T-helper 1 cell (primary cell): ENCODE measurements around the gene SH2D2A.

Experiments used
- DNase-seq, 5 donors: peaks; one replicate each; pipeline ENCODE4 v3.0.0-alpha.2; 2012 to 2020

SH2D2A gene

DNA sequence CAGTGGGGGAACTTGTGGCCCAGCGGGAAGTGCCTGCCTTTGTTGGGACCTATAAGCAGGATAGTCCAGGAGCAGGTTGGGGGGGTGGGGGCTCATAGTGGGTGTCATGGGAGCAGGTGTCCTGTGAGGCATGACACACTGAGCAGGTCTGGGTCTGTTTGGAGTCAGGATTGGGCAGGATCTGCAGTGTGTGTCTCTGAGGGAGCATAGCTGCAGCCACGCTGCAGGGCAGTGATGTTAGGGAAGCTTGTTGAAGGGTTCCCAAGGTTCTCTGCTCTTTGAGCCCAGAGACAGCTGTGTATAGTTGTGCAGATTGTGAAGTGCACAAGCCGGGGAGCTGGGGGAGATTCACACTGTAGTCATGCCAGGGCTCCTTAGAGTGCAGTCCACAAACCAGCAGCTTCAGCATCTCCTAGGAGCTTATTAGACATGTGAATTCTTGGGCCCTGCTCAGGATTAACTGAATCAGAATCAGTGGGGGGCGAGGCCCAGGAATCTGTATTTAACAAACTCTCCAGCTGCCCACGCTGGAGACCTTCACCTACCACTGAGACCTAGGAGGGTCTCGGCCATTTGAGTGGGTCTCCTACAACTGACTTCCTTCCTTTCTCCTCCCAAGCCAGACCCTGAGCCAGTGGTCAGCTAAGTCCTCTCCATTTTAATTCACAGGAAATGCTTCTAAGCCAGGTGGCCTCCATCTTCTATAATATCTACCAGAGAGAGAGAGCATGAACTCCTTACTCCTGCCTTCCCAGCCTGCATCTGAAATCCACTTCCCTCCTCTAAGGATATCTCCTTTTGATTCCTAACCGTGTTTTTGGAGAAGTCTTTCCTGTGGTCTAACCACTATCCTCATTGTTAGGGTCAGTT lies 31.2 kb upstream of the SH2D2A start:
- DNase-seq = no peak

DNA sequence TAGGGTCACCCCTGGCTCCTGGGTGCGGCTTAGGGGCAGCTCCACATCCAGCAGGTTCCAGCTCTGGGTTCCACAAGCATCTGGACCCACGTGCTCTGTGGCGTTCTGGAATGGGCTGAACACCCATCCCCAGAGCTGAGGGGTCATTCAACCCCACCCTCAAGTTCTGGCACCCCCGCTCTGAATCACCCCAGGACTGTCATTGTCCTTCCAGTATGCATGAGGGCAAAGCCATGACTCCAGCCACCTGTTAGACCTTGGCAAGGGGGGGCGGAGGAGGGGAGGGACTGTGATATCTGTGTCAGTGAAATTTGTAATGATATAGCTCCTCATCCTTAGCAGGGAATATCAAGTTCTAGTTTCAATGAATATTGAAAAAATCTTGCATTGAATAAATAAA lies 30.0 kb upstream of the SH2D2A start:
- no peak for DNase-seq

DNA sequence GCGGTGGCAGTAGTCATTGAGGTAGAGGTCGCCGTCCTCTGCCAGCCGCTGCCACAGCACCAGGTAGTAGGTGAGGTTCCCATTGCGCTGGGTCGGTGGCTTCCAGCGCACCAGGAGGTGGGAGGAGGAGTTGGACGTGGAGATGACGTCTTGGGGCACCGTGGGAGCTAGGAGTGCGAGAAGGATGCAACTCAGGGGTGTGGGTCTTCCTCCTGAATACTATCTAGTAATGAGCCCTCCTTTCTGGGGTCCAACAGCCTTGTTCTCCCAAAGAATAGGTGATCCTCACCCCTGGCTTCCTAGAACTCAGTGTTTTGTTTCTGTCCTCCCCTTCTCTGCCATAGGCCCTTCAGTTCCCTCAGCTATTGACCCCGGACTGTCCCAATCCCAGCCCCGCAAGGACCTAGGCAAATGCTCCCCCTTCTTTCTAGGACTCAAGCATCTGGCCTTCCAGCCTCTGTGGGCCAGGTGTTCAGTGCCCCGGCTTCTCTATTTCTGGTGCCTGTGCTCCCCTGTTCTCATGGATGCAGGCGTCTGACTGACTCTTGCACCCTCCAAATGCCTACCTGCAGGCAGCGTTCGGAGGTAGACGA lies 29.4 kb upstream of the SH2D2A start:
- no peak for DNase-seq

- peak in 2 of 5 donors; percentile 21 to 29 for DNase-seq
Measured at GRCh38 chr1:156845055-156845952, 28.7 kb upstream of the SH2D2A start.

DNA sequence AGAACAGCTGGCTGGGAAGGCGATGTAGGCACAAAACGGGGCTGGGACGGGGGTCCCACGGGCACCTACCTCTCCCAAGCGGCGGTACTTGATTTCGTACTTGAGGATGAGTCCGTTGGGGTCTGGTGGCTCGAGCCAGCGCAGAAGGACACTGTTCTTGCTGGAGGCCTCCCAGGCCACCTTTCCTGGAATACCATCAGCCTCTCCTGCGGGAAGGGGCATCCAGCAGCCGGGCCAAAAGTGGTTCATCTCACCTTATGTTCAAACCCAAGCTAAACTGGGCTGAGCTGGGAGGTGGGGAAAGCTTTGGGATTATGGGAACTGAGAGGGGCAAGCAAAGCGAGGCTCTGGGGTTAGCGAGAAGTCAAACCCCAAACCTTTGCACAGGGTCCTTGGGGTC lies 28.0 kb upstream of the SH2D2A start:
- no peak for DNase-seq

DNA sequence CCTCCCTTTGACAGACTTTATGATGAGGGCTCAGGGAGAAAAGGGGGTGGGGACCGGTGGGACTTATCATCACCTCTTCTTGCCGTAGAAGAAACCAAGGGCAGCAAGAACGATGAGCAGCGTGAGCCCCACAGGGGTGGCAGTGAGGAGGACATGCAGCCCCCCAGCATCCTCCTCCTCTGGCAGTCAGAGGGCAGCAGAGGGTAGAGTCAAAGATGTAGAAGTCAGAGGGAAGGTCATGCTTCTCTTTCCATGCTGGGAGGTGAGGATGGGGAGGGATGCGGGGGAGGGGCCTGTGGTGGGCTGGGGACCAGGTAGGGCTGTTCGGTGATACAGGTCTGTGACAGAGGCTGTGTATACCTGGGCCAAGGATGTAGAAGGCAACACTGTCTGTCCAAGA lies 27.5 kb upstream of the SH2D2A start:
- no peak for DNase-seq

GRCh38 chr1:156842618-156843300 lies 26.1 kb upstream of the SH2D2A start:
- no peak for DNase-seq

GRCh38 chr1:156841295-156841855 lies 24.7 kb upstream of the SH2D2A start:
- DNase-seq = no peak

DNA sequence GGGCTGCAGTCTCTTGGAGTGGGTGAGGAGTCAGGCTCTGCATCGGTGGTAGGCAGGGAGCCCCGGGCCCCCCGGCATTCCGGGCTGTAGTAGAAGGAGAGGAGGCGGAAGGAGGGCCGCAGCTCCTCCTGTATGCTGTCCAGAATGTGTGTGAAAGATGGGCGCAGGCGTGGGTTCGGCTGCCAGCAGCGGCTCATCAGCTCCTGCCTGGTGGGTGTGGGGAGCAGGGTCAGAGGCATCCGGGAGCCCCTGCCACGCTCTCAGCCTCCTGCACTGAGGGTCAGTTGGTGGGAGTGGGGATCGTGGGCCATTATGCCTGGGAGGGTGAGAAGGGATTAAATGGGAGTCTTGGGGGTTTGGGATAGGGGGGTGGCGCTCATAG lies 24.2 kb upstream of the SH2D2A start:
- DNase-seq = no peak

- DNase-seq = no peak
Measured at GRCh38 chr1:156840186-156840897, 23.7 kb upstream of the SH2D2A start.

DNA sequence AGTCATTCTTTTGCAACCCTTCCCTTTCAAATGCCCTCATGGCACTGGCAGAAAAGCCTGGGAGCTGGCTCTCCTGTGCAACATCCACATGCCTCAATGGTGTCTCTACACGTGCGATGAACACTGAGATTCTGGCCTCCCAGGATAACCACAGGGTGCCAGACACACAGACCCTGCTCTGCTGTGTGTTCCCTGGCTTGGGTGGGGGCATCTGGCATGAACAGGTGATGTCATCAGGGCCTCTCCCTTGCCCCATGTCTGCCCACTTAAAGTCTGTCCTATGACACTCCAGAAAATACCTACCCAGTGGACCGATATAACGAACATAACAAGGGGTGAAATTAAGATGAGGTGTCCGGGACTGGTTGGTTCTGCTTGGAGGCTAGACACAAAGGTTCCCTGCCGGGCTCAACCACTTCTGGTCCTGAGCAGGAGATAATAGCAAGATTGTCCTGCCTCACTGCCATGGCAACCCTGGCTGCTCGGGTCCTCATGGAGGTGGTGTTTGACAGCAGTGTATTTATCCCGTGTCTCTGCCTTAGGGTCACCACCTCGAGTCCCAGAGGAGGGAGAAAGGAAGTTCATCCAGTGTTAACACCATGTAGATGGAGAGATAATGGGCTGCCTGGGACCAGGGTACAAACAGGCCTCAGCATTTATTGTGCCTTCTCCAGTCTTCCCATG lies 22.9 kb upstream of the SH2D2A start:
- DNase-seq = no peak

GRCh38 chr1:156838972-156839371 lies 22.3 kb upstream of the SH2D2A start:
- DNase-seq = peak in 2 of 5 donors; percentile 37 to 40

GRCh38 chr1:156836892-156837291 lies 20.2 kb upstream of the SH2D2A start:
- no peak for DNase-seq

DNA sequence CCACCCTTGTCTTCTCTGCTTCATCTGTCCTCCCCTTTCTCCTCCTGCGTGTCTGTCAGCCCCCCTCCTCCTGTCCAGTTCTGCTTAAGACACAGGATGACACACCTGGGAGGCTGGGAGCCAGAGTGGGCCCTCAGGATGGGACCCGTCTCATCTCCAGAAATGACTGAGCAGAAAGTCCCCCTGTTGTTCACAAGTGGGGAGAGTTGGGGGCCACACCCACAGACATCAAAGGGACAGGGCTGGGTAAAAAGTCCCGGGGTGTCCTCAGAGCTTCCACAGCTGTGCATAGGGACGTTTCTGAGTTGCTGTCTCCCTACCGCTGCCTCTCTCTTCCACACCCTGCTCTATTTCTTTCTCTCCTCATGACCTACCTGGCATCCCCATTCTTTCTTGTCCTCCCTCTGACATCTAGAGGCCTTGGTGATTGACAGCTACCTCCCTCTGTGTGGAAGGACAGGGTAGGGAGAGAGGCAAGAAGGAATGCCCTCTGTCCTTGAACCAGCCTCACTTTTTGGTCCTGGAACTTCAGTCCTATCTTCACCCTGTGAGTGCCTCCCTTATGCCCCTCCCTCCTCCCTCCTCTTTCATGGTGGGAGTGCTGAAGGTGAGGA lies 19.5 kb upstream of the SH2D2A start:
- peak in 1 of 5 donors; percentile 70 for DNase-seq

DNA sequence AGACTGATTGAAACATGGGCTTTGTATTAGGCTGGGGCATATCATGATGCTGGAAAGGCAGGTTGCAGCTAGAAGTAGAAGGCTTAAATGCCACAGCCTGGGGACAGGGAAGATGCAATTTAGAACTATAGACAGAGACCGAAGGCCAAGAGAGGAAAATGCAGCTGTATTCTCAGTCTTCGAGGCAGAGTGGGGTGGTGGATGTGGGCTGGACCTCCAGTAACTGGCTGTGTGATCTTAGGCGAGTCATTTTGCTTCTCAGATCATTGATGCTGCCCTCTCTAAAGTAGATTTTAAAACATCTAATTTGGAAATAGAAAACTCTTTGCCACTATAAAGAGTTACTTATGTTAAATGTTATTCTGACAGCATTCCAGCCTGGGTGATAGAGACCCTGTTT lies 17.7 kb upstream of the SH2D2A start:
- DNase-seq = no peak

DNA sequence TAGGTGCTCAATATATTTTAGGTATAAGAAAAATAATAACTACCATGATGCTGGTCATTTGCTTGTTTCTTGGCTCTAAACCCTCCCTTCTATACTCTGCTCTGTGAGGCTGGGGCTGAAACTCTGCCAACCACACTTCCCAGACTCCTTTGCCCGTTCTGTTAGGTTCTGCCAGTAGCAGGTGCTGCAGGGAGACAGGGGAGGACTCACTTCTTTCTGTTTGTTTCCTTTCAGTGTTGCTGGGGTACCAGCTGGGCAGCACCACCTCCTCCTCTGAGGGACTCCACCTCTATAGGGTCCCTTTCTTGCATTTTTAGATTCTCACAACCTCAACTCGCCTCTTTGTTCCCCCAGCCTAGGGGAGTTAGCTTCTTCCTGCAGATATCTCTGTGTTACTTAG lies 17.0 kb upstream of the SH2D2A start:
- no peak for DNase-seq

DNA sequence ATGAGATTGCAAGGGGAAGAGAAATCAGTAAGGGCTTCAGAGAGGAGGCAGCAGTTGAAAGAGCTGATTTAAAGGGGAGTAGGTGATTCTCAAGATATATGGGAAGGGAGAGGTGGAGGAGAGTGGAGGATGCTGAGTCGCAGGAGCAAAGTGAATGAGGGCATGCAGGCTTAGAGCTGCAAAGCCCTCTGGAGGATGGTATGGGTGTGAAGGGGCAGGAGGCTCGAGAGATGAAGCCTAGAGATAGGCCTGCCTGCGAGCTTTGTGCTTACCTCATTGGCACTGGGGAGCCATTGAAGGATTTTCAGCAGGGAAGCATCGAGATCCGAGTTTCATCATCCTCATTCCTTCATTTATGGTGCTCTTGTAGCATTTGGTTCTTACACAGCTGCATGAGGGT lies 15.8 kb upstream of the SH2D2A start:
- DNase-seq = no peak

- DNase-seq = no peak
Measured at GRCh38 chr1:156828400-156829124, 11.9 kb upstream of the SH2D2A start.

- no peak for DNase-seq
Measured at GRCh38 chr1:156826630-156827029, 10.0 kb upstream of the SH2D2A start.

DNA sequence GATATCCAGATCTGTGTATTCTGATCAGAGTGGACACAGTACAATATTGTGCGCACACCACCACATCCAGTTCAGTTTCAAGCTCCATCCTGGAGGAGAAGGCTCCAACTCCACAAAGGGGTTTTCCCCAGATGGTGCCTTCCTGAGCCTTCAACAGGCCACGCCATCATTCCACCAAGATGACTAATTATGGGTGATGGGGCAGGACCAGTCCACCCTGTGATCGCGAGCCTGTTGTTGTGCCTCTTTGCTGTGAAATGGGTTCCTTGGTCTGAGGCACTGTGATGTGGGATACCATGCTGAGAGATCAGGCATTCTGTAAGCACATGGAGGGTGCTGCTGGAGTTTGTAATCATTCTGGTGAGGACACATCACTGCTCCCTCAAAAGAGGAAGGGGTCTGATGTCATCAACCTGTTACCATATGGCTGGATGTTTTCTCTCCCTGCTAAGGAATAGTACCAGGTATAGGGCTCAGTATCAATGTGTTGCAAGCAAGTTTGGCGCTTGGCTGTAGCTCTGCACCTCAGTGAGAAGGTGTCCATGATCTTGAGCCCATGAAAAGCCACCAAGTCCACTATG lies 6.7 kb upstream of the SH2D2A start:
- no peak for DNase-seq
